Neural progenitor cell (in vitro differentiated cells): ENCODE results near the gene CRHR2. TPM values are rescaled to one million over a fixed set of nuclear protein-coding genes. Genes with fewer than 3 reads are reported as not detected.

Source experiments
- DNase-seq: peaks from one replicate; pipeline ENCODE4 v3.0.0-alpha.2; 2016; ENCODE audit warnings: low spot score
- H2AFZ ChIP-seq: fragments of 200-600 bp; sonication (generic); replicated peaks from 2 replicates; pipeline ENCODE4 v1.6.1; 2016; ENCODE audit warnings: antibody characterized with exemption
- H3F3A ChIP-seq: fragments of 200-600 bp; sonication (generic); 2 replicates; pipeline ENCODE4 v1.6.1; 2016; ENCODE audit warnings: antibody characterized with exemption, low read depth
- H3K27ac ChIP-seq: fragments of 200-600 bp; sonication (generic); 2 replicates; pipeline ENCODE4 v1.5.1; 2016; ENCODE audit warnings: mild to moderate bottlenecking
- H3K27me3 ChIP-seq: fragments of 200-600 bp; sonication (generic); 2 replicates; pipeline ENCODE4 v1.6.1; 2016; ENCODE audit warnings: mild to moderate bottlenecking, moderate library complexity
- H3K36me3 ChIP-seq: fragments of 200-600 bp; sonication (generic); 2 replicates; pipeline ENCODE4 v1.5.1; 2016
- H3K4me1 ChIP-seq: fragments of 200-600 bp; sonication (generic); 2 replicates; pipeline ENCODE4 v1.6.1; 2016; ENCODE audit warnings: mixed run types
- H3K4me2 ChIP-seq: fragments of 200-600 bp; sonication (generic); 2 replicates; pipeline ENCODE4 v1.6.1; 2016
- H3K4me3 ChIP-seq: fragments of 200-600 bp; sonication (generic); 2 replicates; pipeline ENCODE4 v1.5.1; 2016
- H3K79me2 ChIP-seq: fragments of 200-600 bp; sonication (generic); 2 replicates; pipeline ENCODE4 v1.6.1; 2016; ENCODE audit warnings: low read depth
- H3K9ac ChIP-seq: fragments of 200-600 bp; sonication (generic); 2 replicates; pipeline ENCODE4 v1.6.1; 2016
- H3K9me3 ChIP-seq: fragments of 200-600 bp; sonication (generic); 2 replicates; pipeline ENCODE4 v1.5.1; 2016; ENCODE audit warnings: low read depth
- H4K20me1 ChIP-seq: fragments of 200-600 bp; sonication (generic); 2 replicates; pipeline ENCODE4 v1.6.1; 2016; ENCODE audit warnings: low read depth
- H3K27ac Mint-ChIP-seq: 3 replicates; pipeline ENCODE4 v1.8.0; 2021; ENCODE audit warnings: mixed read lengths
- H3K27me3 Mint-ChIP-seq: 2 replicates; pipeline ENCODE4 v1.8.0; 2022; ENCODE audit warnings: low read depth, mild to moderate bottlenecking, inconsistent platforms, moderate library complexity, mixed read lengths; ENCODE audit not compliant: insufficient read depth
- H3K36me3 Mint-ChIP-seq: 3 replicates; pipeline ENCODE4 v1.8.0; 2021; ENCODE audit warnings: mixed read lengths
- H3K4me1 Mint-ChIP-seq: 3 replicates; pipeline ENCODE4 v1.8.0; 2021; ENCODE audit warnings: mixed read lengths
- H3K4me3 Mint-ChIP-seq: 3 replicates; pipeline ENCODE4 v1.8.0; 2021; ENCODE audit warnings: mild to moderate bottlenecking, moderate library complexity, mixed read lengths
- H3K9me3 Mint-ChIP-seq: 3 replicates; pipeline ENCODE4 v1.8.0; 2020; ENCODE audit warnings: mixed read lengths
- EZH2 ChIP-seq: fragments of 200-600 bp; sonication (generic); IDR thresholded peaks from 2 replicates; pipeline ENCODE4 v1.6.1; 2017; ENCODE audit warnings: antibody characterized with exemption, mild to moderate bottlenecking, moderate library complexity
- EZH2phosphoT487 ChIP-seq: fragments of 200-600 bp; sonication (generic); IDR thresholded peaks from 2 replicates; pipeline ENCODE4 v1.6.1; 2017; ENCODE audit warnings: antibody characterized with exemption
- total RNA-seq: library from RNA; depleted of rRNA; stranded (reverse); fragments of >200 nt; gene quantifications from 2 replicates; pipeline ENCODE4 v1.2.3, GENCODE V29; 2015; ENCODE audit warnings: low replicate concordance
- TF ChIP-seq, protein P1 (sequence below): fragments of 200-600 bp; sonication (generic); IDR thresholded peaks from 2 replicates; pipeline ENCODE4 v1.5.1; 2017; ENCODE audit warnings: antibody characterized with exemption, mild to moderate bottlenecking

Gene CRHR2
- total RNA-seq, 1 donor from 2014 or later: not detected

- peaks cover 13% of the 10 kb centered on the region for H3F3A ChIP-seq
- Mint-ChIP-seq H3K27me3 (peaks cover 5% of the 10 kb centered on the region), H3K4me3 (no peak overlapping the region), H3K36me3 (no peaks in the 10 kb centered on the region), H3K9me3 (no peaks in the 10 kb centered on the region), H3K27ac (no peak overlapping the region), H3K4me1 (peaks cover 9% of the 10 kb centered on the region)
- no peak overlapping the region for H3K27ac ChIP-seq
- H3K79me2 ChIP-seq: no peaks in the 10 kb centered on the region
- no peak overlapping the region for H3K9ac ChIP-seq
- H2AFZ ChIP-seq: no peak overlapping the region
- DNase-seq: no peak
- no peak overlapping the region for H3K4me2 ChIP-seq
- no peaks in the 10 kb centered on the region for H3K9me3 ChIP-seq
- TF ChIP-seq, protein P1, sequence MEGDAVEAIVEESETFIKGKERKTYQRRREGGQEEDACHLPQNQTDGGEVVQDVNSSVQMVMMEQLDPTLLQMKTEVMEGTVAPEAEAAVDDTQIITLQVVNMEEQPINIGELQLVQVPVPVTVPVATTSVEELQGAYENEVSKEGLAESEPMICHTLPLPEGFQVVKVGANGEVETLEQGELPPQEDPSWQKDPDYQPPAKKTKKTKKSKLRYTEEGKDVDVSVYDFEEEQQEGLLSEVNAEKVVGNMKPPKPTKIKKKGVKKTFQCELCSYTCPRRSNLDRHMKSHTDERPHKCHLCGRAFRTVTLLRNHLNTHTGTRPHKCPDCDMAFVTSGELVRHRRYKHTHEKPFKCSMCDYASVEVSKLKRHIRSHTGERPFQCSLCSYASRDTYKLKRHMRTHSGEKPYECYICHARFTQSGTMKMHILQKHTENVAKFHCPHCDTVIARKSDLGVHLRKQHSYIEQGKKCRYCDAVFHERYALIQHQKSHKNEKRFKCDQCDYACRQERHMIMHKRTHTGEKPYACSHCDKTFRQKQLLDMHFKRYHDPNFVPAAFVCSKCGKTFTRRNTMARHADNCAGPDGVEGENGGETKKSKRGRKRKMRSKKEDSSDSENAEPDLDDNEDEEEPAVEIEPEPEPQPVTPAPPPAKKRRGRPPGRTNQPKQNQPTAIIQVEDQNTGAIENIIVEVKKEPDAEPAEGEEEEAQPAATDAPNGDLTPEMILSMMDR: no peak
- H3K36me3 ChIP-seq: no peaks in the 10 kb centered on the region
- H3K4me3 ChIP-seq: no peak overlapping the region
- no peaks in the 10 kb centered on the region for H3K27me3 ChIP-seq
- H4K20me1 ChIP-seq: no peaks in the 10 kb centered on the region
- peaks cover 9% of the 10 kb centered on the region for H3K4me1 ChIP-seq
Observed at GRCh38 chr7:30726296-30727006, 44.2 kb upstream of the CRHR2 start.

GRCh38 chr7:30723776-30724175 is 41.5 kb upstream of the CRHR2 start:
- Histone ChIP-seq H3K36me3 (no peaks in the 10 kb centered on the region), H2AFZ (no peak overlapping the region), H3K9me3 (no peaks in the 10 kb centered on the region), H3K27me3 (no peaks in the 10 kb centered on the region), H3K4me3 (no peak overlapping the region), H3K4me1 (peaks cover 9% of the 10 kb centered on the region), H3K27ac (no peak overlapping the region), H3K79me2 (no peaks in the 10 kb centered on the region), H4K20me1 (no peaks in the 10 kb centered on the region), H3K9ac (no peak overlapping the region), H3K4me2 (no peak overlapping the region), H3F3A (peaks cover 13% of the 10 kb centered on the region)
- DNase-seq: no peak
- H3K9me3 Mint-ChIP-seq: peaks cover 14% of the 10 kb centered on the region
- TF ChIP-seq EZH2: no peak
- no peak for TF ChIP-seq EZH2phosphoT487
- TF ChIP-seq, protein P1: no peak
- H3K4me1 Mint-ChIP-seq: peaks cover 7% of the 10 kb centered on the region
- peaks cover 2% of the 10 kb centered on the region for H3K36me3 Mint-ChIP-seq
- H3K27me3 Mint-ChIP-seq: peaks cover 4% of the 10 kb centered on the region
- no peak overlapping the region for H3K27ac Mint-ChIP-seq
- no peak overlapping the region for H3K4me3 Mint-ChIP-seq

DNA sequence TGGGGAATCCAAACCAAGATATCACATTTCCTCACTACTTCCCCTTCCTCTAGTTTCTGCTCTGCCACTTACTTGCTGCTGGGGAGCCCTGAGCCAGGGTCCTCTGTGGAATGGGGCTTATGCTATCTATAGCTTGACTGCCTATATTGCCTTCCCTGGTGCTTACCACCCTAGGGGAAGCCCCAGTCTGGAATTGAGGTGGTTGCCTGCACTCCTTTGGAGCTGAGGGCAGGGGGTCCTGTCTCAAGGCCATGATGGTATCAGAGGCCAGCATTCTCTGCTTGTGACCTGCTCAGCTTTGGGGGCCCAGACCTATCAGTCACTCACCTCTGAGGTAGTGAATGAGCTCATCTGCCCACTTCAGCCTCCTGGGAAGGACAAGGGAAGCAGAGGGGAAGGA is 40.4 kb upstream of the CRHR2 start:
- H3K36me3 ChIP-seq: no peaks in the 10 kb centered on the region
- H3K4me1 ChIP-seq: peaks cover 9% of the 10 kb centered on the region
- H3K9ac ChIP-seq: no peak overlapping the region
- H3K27ac ChIP-seq: no peak overlapping the region
- no peaks in the 10 kb centered on the region for H4K20me1 ChIP-seq
- H3K4me3 Mint-ChIP-seq: no peak overlapping the region
- no peak overlapping the region for H2AFZ ChIP-seq
- H3K27ac Mint-ChIP-seq: no peak overlapping the region
- peaks cover 4% of the 10 kb centered on the region for H3K27me3 Mint-ChIP-seq
- no peaks in the 10 kb centered on the region for H3K79me2 ChIP-seq
- peaks cover 24% of the 10 kb centered on the region for H3K9me3 Mint-ChIP-seq
- H3K4me1 Mint-ChIP-seq: peaks cover 4% of the 10 kb centered on the region
- peaks cover 2% of the 10 kb centered on the region for H3K36me3 Mint-ChIP-seq
- H3F3A ChIP-seq: peaks cover 13% of the 10 kb centered on the region
- H3K27me3 ChIP-seq: no peaks in the 10 kb centered on the region
- TF ChIP-seq EZH2 (no peak), EZH2phosphoT487 (no peak)
- TF ChIP-seq, protein P1: no peak
- no peaks in the 10 kb centered on the region for H3K9me3 ChIP-seq
- DNase-seq: no peak
- no peak overlapping the region for H3K4me3 ChIP-seq
- H3K4me2 ChIP-seq: no peak overlapping the region
